KMS-11 (cell line): ENCODE measurements around the gene C9orf85.
"Not testable (repeated sequence)": the region's sequence is repeated elsewhere in the genome, so short reads cannot be mapped to it uniquely, and the experiment has no call there.

Experiments
- H2AFZ ChIP-seq: fragments of 200-600 bp; sonication (generic); 2 replicates; pipeline ENCODE4 v1.6.1; 2016; ENCODE audit warnings: antibody characterized with exemption, mixed run types, low read depth
- H3K27ac ChIP-seq: fragments of 200-600 bp; sonication (generic); 2 replicates; pipeline ENCODE4 v1.6.1; 2016; ENCODE audit warnings: mild to moderate bottlenecking, mixed run types
- H3K27me3 ChIP-seq: fragments of 200-600 bp; sonication (generic); 2 replicates; pipeline ENCODE4 v1.6.1; 2017; ENCODE audit warnings: mild to moderate bottlenecking, low read depth, mixed run types, moderate library complexity; ENCODE audit not compliant: insufficient read depth
- H3K36me3 ChIP-seq: fragments of 200-600 bp; sonication (generic); 2 replicates; pipeline ENCODE4 v1.6.1; 2017; ENCODE audit warnings: mild to moderate bottlenecking, mixed run types; ENCODE audit not compliant: insufficient read depth
- H3K4me1 ChIP-seq: fragments of 200-600 bp; sonication (generic); 2 replicates; pipeline ENCODE4 v1.6.1; 2016; ENCODE audit warnings: mild to moderate bottlenecking, low read depth, mixed run types; ENCODE audit not compliant: poor library complexity, severe bottlenecking
- H3K4me2 ChIP-seq: fragments of 200-600 bp; sonication (generic); 2 replicates; pipeline ENCODE4 v1.7.0; 2016; ENCODE audit warnings: mild to moderate bottlenecking, mixed run types
- H3K4me3 ChIP-seq: fragments of 200-600 bp; sonication (generic); IDR thresholded peaks from 2 replicates; pipeline ENCODE4 v1.6.1; 2017; ENCODE audit warnings: low read depth, low read length, mixed read lengths; ENCODE audit not compliant: insufficient read depth
- H3K79me2 ChIP-seq: fragments of 200-600 bp; sonication (generic); 2 replicates; pipeline ENCODE4 v1.6.1; 2016; ENCODE audit warnings: low read depth, mixed run types; ENCODE audit not compliant: insufficient read depth
- H3K9ac ChIP-seq: fragments of 200-600 bp; sonication (generic); 2 replicates; pipeline ENCODE4 v1.6.1; 2016; ENCODE audit warnings: mild to moderate bottlenecking, mixed run types
- H4K20me1 ChIP-seq: fragments of 200-600 bp; sonication (generic); 2 replicates; pipeline ENCODE4 v1.6.1; 2016; ENCODE audit warnings: mild to moderate bottlenecking, mixed run types; ENCODE audit not compliant: insufficient read depth
- CTCF ChIP-seq: fragments of 200-600 bp; sonication (generic); conservative IDR thresholded peaks from 2 replicates; pipeline ENCODE4 v1.6.1; 2017; ENCODE audit warnings: low read depth, mild to moderate bottlenecking, antibody characterized with exemption, low read length, moderate library complexity, mixed read lengths

Gene C9orf85

GRCh38 chr9:71896761-71897160 lies 14.7 kb upstream of the C9orf85 start:
- H3K79me2 ChIP-seq: peaks cover 100% of the 10 kb centered on the region
- no peak overlapping the region for H3K4me2 ChIP-seq
- no peaks in the 10 kb centered on the region for H3K27me3 ChIP-seq
- no peak overlapping the region for H3K27ac ChIP-seq
- H2AFZ ChIP-seq: no peak overlapping the region
- H4K20me1 ChIP-seq: peaks cover 14% of the 10 kb centered on the region
- H3K4me3 ChIP-seq: no peak overlapping the region
- TF ChIP-seq CTCF: no peak
- H3K9ac ChIP-seq: no peak overlapping the region
- no peaks in the 10 kb centered on the region for H3K36me3 ChIP-seq
- peaks cover 69% of the 10 kb centered on the region for H3K4me1 ChIP-seq

- peaks cover 14% of the 10 kb centered on the region for H4K20me1 ChIP-seq
- H3K9ac ChIP-seq: no peak overlapping the region
- peaks cover 100% of the 10 kb centered on the region for H3K79me2 ChIP-seq
Observed at GRCh38 chr9:71897577-71897976, 13.9 kb upstream of the C9orf85 start.

GRCh38 chr9:71898756-71899155 lies 12.7 kb upstream of the C9orf85 start:
- H2AFZ ChIP-seq, H3K36me3 ChIP-seq, H3K9ac ChIP-seq, H3K27me3 ChIP-seq, H3K4me3 ChIP-seq: not testable (repeated sequence)
- Histone ChIP-seq H3K4me1 (peaks cover 77% of the 10 kb centered on the region), H3K4me2 (peak overlapping the region; percentile 73), H3K27ac (peak overlapping the region; percentile 27; the same call in 1 of the 2 replicates), H4K20me1 (peaks cover 14% of the 10 kb centered on the region), H3K79me2 (peaks cover 100% of the 10 kb centered on the region)

More at GRCh38 chr9:71897577-71897976, 13.9 kb upstream of the C9orf85 start:
- Histone ChIP-seq H3K36me3 (no peaks in the 10 kb centered on the region), H3K4me2 (peak overlapping the region; percentile 52), H3K27me3 (no peaks in the 10 kb centered on the region), H3K4me1 (peaks cover 74% of the 10 kb centered on the region), H2AFZ (no peak overlapping the region), H3K4me3 (no peak overlapping the region), H3K27ac (peak overlapping the region; percentile 29; the same call in 1 of the 2 replicates)
- no peak for TF ChIP-seq CTCF

GRCh38 chr9:71901695-71902597 lies 9.5 kb upstream of the C9orf85 start:
- Histone ChIP-seq H2AFZ (no peak overlapping the region), H3K9ac (no peak overlapping the region), H3K4me3 (no peak overlapping the region), H3K4me1 (peaks cover 59% of the 10 kb centered on the region), H3K36me3 (no peaks in the 10 kb centered on the region), H3K79me2 (peaks cover 100% of the 10 kb centered on the region), H3K27ac (no peak overlapping the region), H3K27me3 (no peaks in the 10 kb centered on the region), H3K4me2 (no peak overlapping the region), H4K20me1 (peaks cover 15% of the 10 kb centered on the region)
- no peak for TF ChIP-seq CTCF

GRCh38 chr9:71904076-71904475 lies 7.4 kb upstream of the C9orf85 start:
- H3K4me3 ChIP-seq: no peak overlapping the region
- H3K27me3 ChIP-seq: no peaks in the 10 kb centered on the region
- H3K27ac ChIP-seq: no peak overlapping the region
- H3K36me3 ChIP-seq: no peaks in the 10 kb centered on the region
- no peak overlapping the region for H3K9ac ChIP-seq
- peaks cover 100% of the 10 kb centered on the region for H3K79me2 ChIP-seq
- peaks cover 20% of the 10 kb centered on the region; the same call in 1 of the 2 replicates for H4K20me1 ChIP-seq
- no peak overlapping the region for H2AFZ ChIP-seq
- peaks cover 55% of the 10 kb centered on the region for H3K4me1 ChIP-seq
- TF ChIP-seq CTCF: no peak
- no peak overlapping the region for H3K4me2 ChIP-seq
